K562 (cell line): Measurements from ENCODE around the gene RSPH10B. TPM values are rescaled to one million over a fixed set of nuclear protein-coding genes. Genes with fewer than 3 reads are reported as not detected.

Experiments used
- DMBX1 ChIP-seq: fragments of 250-450 bp; sonication (Bioruptor Pico); IDR thresholded peaks from 2 replicates; pipeline ENCODE4 v1.8.0; 2022; ENCODE audit warnings: inconsistent platforms, mild to moderate bottlenecking, moderate library complexity, borderline replicate concordance
- EHMT2 ChIP-seq: fragments of 450-650 bp; IDR thresholded peaks from 2 replicates; pipeline ENCODE4 v1.6.1; 2018; ENCODE audit warnings: antibody characterized with exemption
- MXD1 ChIP-seq: fragments of 250-450 bp; sonication (Bioruptor Pico); IDR thresholded peaks from 2 replicates; pipeline ENCODE4 v1.8.0; 2021; ENCODE audit warnings: borderline replicate concordance, mild to moderate bottlenecking, moderate library complexity; ENCODE audit not compliant: poor library complexity, severe bottlenecking
- PML ChIP-seq: IDR thresholded peaks from 2 replicates; pipeline ENCODE4 v1.6.1; 2012; ENCODE audit warnings: low read length, inconsistent platforms
- PPARD ChIP-seq: fragments of 250-450 bp; sonication (Bioruptor Pico); IDR thresholded peaks from 2 replicates; pipeline ENCODE4 v1.8.0; 2022; ENCODE audit warnings: inconsistent platforms, mild to moderate bottlenecking, moderate library complexity
- PURB ChIP-seq: sonication (generic); formaldehyde crosslinking; IDR thresholded peaks from 2 replicates; pipeline ENCODE4 v1.9.0; 2021; ENCODE audit warnings: low read depth, mild to moderate bottlenecking, missing genetic modification reagents
- polyA plus RNA-seq, 8 experiments: library from polyadenylated mRNA; depleted of rRNA in 4 of 8; stranded (reverse) in 5 of 8; unstranded in 3 of 8; fragments of >200 nt; fragmentation: Nextera tagmentation in 2 of 8; fragmentation: Illumina TruSeq in 1 of 8; extraction: Ambion mirVana in 2 of 8; extraction: Trizol in 1 of 8; gene quantifications; 2 replicates each; pipeline versions ENCODE4 v1.2.1 to v1.2.3, GENCODE V29; 2011 to 2014; ENCODE audit warnings: inconsistent platforms in 1 of 8, missing spikeins in 1 of 8
- total RNA-seq, 7 experiments: library from RNA; depleted of rRNA in 6 of 7; stranded (reverse); fragments of >200 nt in 6 of 7; fragmentation: Illumina TruSeq in 2 of 7; extraction: Trizol in 2 of 7; gene quantifications; 2 replicates each; pipeline versions ENCODE4 v1.2.1 to v1.2.3, GENCODE V29; 2011 to 2021; ENCODE audit warnings: low replicate concordance in 1 of 7
- TF ChIP-seq, protein P1 (sequence below): fragments of 450-650 bp; IDR thresholded peaks from 2 replicates; pipeline ENCODE4 v1.6.1; 2016; ENCODE audit warnings: low read depth
- TF ChIP-seq, protein P2 (sequence below): fragments of 450-650 bp; IDR thresholded peaks from 2 replicates; pipeline ENCODE4 v1.6.1; 2018; ENCODE audit not compliant: partially characterized antibody
- TF ChIP-seq, protein P3 (sequence below): fragments of 250-450 bp; sonication (Bioruptor Pico); IDR thresholded peaks from 2 replicates; pipeline ENCODE4 v1.8.0; 2021; ENCODE audit warnings: mild to moderate bottlenecking, moderate library complexity
- TF ChIP-seq, protein P4 (sequence below): fragments of 450-650 bp; IDR thresholded peaks from 2 replicates; pipeline ENCODE4 v1.6.1; 2016; ENCODE audit warnings: mild to moderate bottlenecking

Gene RSPH10B
- total and polyA plus RNA-seq, 9 of the 15 experiments (the other 6 are each of a cell fraction or from before 2014, with no cell fraction given) = 0.01 to 0.09 TPM; not detected in 7

GRCh38 chr7:6015917-6016652, 45.6 kb upstream of the RSPH10B start (continued):
- TF ChIP-seq, protein P1, sequence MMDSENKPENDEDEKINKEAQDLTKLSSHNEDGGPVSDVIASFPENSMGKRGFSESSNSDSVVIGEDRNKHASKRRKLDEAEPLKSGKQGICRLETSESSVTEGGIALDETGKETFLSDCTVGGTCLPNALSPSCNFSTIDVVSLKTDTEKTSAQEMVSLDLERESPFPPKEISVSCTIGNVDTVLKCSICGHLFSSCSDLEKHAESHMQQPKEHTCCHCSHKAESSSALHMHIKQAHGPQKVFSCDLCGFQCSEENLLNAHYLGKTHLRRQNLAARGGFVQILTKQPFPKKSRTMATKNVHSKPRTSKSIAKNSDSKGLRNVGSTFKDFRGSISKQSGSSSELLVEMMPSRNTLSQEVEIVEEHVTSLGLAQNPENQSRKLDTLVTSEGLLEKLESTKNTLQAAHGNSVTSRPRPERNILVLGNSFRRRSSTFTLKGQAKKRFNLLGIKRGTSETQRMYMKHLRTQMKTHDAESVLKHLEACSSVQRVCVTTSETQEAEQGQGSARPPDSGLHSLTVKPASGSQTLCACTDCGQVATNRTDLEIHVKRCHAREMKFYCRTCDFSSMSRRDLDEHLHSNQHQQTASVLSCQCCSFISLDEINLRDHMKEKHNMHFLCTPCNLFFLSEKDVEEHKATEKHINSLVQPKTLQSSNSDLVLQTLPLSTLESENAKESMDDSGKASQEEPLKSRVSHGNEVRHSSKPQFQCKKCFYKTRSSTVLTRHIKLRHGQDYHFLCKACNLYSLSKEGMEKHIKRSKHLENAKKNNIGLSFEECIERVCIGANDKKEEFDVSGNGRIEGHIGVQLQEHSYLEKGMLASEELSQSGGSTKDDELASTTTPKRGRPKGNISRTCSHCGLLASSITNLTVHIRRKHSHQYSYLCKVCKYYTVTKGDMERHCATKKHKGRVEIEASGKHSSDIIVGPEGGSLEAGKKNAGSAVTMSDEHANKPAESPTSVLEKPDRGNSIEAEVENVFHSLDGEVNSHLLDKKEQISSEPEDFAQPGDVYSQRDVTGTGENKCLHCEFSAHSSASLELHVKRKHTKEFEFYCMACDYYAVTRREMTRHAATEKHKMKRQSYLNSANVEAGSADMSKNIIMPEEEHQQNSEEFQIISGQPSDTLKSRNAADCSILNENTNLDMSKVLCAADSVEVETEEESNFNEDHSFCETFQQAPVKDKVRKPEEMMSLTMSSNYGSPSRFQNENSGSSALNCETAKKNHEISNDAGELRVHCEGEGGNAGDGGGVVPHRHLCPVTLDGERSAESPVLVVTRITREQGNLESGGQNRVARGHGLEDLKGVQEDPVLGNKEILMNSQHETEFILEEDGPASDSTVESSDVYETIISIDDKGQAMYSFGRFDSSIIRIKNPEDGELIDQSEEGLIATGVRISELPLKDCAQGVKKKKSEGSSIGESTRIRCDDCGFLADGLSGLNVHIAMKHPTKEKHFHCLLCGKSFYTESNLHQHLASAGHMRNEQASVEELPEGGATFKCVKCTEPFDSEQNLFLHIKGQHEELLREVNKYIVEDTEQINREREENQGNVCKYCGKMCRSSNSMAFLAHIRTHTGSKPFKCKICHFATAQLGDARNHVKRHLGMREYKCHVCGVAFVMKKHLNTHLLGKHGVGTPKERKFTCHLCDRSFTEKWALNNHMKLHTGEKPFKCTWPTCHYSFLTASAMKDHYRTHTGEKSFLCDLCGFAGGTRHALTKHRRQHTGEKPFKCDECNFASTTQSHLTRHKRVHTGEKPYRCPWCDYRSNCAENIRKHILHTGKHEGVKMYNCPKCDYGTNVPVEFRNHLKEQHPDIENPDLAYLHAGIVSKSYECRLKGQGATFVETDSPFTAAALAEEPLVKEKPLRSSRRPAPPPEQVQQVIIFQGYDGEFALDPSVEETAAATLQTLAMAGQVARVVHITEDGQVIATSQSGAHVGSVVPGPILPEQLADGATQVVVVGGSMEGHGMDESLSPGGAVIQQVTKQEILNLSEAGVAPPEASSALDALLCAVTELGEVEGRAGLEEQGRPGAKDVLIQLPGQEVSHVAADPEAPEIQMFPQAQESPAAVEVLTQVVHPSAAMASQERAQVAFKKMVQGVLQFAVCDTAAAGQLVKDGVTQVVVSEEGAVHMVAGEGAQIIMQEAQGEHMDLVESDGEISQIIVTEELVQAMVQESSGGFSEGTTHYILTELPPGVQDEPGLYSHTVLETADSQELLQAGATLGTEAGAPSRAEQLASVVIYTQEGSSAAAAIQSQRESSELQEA = no peak
- TF ChIP-seq PURB (CRISPR knock-in tag) (no peak), EHMT2 (no peak), DMBX1 (peak; percentile 78), PPARD (no peak), PML (no peak), MXD1 (CRISPR knock-in tag) (peak; percentile 6)
- TF ChIP-seq, protein P2, sequence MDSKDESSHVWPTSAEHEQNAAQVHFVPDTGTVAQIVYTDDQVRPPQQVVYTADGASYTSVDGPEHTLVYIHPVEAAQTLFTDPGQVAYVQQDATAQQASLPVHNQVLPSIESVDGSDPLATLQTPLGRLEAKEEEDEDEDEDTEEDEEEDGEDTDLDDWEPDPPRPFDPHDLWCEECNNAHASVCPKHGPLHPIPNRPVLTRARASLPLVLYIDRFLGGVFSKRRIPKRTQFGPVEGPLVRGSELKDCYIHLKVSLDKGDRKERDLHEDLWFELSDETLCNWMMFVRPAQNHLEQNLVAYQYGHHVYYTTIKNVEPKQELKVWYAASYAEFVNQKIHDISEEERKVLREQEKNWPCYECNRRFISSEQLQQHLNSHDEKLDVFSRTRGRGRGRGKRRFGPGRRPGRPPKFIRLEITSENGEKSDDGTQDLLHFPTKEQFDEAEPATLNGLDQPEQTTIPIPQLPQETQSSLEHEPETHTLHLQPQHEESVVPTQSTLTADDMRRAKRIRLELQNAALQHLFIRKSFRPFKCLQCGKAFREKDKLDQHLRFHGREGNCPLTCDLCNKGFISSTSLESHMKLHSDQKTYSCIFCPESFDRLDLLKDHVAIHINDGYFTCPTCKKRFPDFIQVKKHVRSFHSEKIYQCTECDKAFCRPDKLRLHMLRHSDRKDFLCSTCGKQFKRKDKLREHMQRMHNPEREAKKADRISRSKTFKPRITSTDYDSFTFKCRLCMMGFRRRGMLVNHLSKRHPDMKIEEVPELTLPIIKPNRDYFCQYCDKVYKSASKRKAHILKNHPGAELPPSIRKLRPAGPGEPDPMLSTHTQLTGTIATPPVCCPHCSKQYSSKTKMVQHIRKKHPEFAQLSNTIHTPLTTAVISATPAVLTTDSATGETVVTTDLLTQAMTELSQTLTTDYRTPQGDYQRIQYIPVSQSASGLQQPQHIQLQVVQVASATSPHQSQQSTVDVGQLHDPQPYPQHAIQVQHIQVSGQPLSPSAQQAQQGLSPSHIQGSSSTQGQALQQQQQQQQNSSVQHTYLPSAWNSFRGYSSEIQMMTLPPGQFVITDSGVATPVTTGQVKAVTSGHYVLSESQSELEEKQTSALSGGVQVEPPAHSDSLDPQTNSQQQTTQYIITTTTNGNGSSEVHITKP = no peak
- TF ChIP-seq, protein P3, sequence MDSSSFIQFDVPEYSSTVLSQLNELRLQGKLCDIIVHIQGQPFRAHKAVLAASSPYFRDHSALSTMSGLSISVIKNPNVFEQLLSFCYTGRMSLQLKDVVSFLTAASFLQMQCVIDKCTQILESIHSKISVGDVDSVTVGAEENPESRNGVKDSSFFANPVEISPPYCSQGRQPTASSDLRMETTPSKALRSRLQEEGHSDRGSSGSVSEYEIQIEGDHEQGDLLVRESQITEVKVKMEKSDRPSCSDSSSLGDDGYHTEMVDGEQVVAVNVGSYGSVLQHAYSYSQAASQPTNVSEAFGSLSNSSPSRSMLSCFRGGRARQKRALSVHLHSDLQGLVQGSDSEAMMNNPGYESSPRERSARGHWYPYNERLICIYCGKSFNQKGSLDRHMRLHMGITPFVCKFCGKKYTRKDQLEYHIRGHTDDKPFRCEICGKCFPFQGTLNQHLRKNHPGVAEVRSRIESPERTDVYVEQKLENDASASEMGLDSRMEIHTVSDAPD (CRISPR knock-in tag) = no peak
- TF ChIP-seq, protein P4, sequence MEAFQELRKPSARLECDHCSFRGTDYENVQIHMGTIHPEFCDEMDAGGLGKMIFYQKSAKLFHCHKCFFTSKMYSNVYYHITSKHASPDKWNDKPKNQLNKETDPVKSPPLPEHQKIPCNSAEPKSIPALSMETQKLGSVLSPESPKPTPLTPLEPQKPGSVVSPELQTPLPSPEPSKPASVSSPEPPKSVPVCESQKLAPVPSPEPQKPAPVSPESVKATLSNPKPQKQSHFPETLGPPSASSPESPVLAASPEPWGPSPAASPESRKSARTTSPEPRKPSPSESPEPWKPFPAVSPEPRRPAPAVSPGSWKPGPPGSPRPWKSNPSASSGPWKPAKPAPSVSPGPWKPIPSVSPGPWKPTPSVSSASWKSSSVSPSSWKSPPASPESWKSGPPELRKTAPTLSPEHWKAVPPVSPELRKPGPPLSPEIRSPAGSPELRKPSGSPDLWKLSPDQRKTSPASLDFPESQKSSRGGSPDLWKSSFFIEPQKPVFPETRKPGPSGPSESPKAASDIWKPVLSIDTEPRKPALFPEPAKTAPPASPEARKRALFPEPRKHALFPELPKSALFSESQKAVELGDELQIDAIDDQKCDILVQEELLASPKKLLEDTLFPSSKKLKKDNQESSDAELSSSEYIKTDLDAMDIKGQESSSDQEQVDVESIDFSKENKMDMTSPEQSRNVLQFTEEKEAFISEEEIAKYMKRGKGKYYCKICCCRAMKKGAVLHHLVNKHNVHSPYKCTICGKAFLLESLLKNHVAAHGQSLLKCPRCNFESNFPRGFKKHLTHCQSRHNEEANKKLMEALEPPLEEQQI = no peak
